OCI-LY7 (cell line): ENCODE results near the gene OR6J1. TPM values are rescaled to one million over a fixed set of nuclear protein-coding genes. Genes with fewer than 3 reads are reported as not detected.

ENCODE experiments used
- BruUV-seq: library from RNA; stranded (reverse); fragments of 400-500 nt; replicated peaks from 2 replicates; lab custom pipeline; 2021; lab: Mats Ljungman, UMichigan
- CTCF ChIA-PET: fragments of 300-600 bp; sonication (Branson Sonifier 250); formaldehyde crosslinking; loops from one replicate; lab custom pipeline; 2022; ENCODE audit warnings: antibody characterized with exemption; ENCODE audit not compliant: unreplicated experiment; lab: Charles Lee
- POLR2A ChIA-PET: fragments of 300-600 bp; sonication (Branson Sonifier 250); formaldehyde crosslinking; loops from one replicate; lab custom pipeline; 2022; ENCODE audit warnings: antibody characterized with exemption; lab: Charles Lee
- DNase-seq: peaks from one replicate; pipeline ENCODE4 v3.0.0-alpha.2; 2015; ENCODE audit warnings: low spot score
- H2AFZ ChIP-seq: fragments of 200-600 bp; sonication (generic), shearing (Covaris generic); 2 replicates; pipeline ENCODE4 v1.6.1; 2014; ENCODE audit warnings: mild to moderate bottlenecking, antibody characterized with exemption, low read length, moderate library complexity
- H3K27ac ChIP-seq: fragments of 200-600 bp; sonication (generic); 2 replicates; pipeline ENCODE4 v1.5.1; 2014; ENCODE audit warnings: mixed run types, low read depth, mild to moderate bottlenecking, moderate library complexity, low read length, inconsistent platforms; ENCODE audit not compliant: poor library complexity, severe bottlenecking
- H3K36me3 ChIP-seq: fragments of 200-600 bp; sonication (generic); 2 replicates; pipeline ENCODE4 v1.6.1; 2014; ENCODE audit warnings: mild to moderate bottlenecking, antibody characterized with exemption, low read length, moderate library complexity, mixed read lengths; ENCODE audit not compliant: insufficient read depth
- H3K4me1 ChIP-seq: fragments of 200-600 bp; sonication (generic); 2 replicates; pipeline ENCODE4 v1.5.1; 2014; ENCODE audit warnings: mild to moderate bottlenecking, low read length; ENCODE audit not compliant: insufficient read depth, poor library complexity, severe bottlenecking
- H3K4me2 ChIP-seq: fragments of 200-600 bp; sonication (generic); 2 replicates; pipeline ENCODE4 v1.6.1; 2014; ENCODE audit warnings: mild to moderate bottlenecking, low read length
- H3K4me3 ChIP-seq: fragments of 200-600 bp; sonication (generic); 2 replicates; pipeline ENCODE4 v1.5.1; 2014; ENCODE audit warnings: mild to moderate bottlenecking, low read depth, low read length; ENCODE audit not compliant: poor library complexity, severe bottlenecking
- H3K79me2 ChIP-seq: fragments of 200-600 bp; sonication (generic); 2 replicates; pipeline ENCODE4 v1.6.1; 2016; ENCODE audit warnings: low read depth, mild to moderate bottlenecking, low read length, moderate library complexity, mixed read lengths; ENCODE audit not compliant: insufficient read depth
- H3K9me2 ChIP-seq: fragments of 200-600 bp; sonication (generic); 2 replicates; pipeline ENCODE4 v1.6.1; 2016; ENCODE audit warnings: mild to moderate bottlenecking, low read length, mixed read lengths; ENCODE audit not compliant: insufficient read depth
- H3K9me3 ChIP-seq: fragments of 200-600 bp; sonication (generic); 2 replicates; pipeline ENCODE4 v1.6.1; 2014; ENCODE audit warnings: mild to moderate bottlenecking, mixed run types, low read length, mixed read lengths
- H4K20me1 ChIP-seq: fragments of 200-600 bp; sonication (generic); 2 replicates; pipeline ENCODE4 v1.6.1; 2014; ENCODE audit warnings: mild to moderate bottlenecking, antibody characterized with exemption, low read length, moderate library complexity, mixed read lengths; ENCODE audit not compliant: insufficient read depth
- EZH2phosphoT487 ChIP-seq: fragments of 200-600 bp; sonication (generic); IDR thresholded peaks from 2 replicates; pipeline ENCODE4 v1.6.1; 2018; ENCODE audit warnings: low read depth, borderline replicate concordance, mild to moderate bottlenecking, mixed run types, antibody characterized with exemption, low read length, moderate library complexity, mixed read lengths
- intact Hi-C: fragments of 100-400 bp; cut with micrococcal nuclease; formaldehyde crosslinking; loops from one replicate; pipeline ENCODE4 v1.10.0; 2022; ENCODE audit not compliant: unreplicated experiment
- total RNA-seq, 2 experiments: library from RNA; depleted of rRNA in 1 of 2; stranded (reverse); fragments of >200 nt in 1 of 2; shearing (Covaris generic) in 1 of 2; gene quantifications; 2 replicates each; pipeline ENCODE4 v1.2.3, GENCODE V29; 2014 to 2022
- TF ChIP-seq, protein P1 (sequence below): fragments of 200-600 bp; sonication (generic); conservative IDR thresholded peaks from 2 replicates; pipeline ENCODE4 v1.5.1; 2014; ENCODE audit warnings: mild to moderate bottlenecking, antibody characterized with exemption, low read length, moderate library complexity, mixed read lengths

Gene OR6J1
- total RNA-seq, 2 experiments from 2014 or later = not detected

DNA sequence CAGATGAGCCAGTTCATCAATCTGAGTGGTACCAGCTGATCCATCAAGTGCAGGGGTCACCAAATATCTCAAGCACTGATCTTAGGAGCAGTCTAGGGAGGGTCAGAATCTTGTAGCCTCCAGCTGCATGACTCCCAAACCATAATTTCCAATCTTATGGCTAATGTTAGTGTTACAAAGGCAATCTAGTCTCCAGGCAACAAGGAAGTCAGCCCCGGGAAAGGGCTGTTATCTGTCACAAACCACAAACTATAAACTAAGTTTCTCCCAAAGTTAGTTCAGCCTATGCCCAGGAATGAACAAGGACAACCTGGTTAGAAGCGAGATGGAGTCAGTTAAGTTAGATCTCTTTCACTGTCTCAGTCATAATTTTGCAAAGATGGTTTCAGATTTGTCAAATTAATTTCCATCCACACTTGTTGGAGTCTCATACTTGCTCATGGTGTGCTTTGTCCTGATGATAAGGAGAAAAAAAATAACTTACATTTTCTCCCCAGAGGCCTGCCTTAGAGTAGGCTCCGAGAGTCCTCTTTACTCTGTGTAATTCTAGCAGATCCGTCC is 49.9 kb downstream of the OR6J1 start:
- BruUV-seq = no TSS peak
- POLR2A ChIA-PET = interaction anchor here (1.1 kb wide), 1 partner anchor 10 kb away, joined by 3 read pairs; no protein-coding TSS in a partner anchor
- Histone ChIP-seq H4K20me1 (no peaks in the 10 kb centered on the region), H3K4me2 (no peak overlapping the region), H3K4me3 (no peak overlapping the region), H3K9me2 (no peaks in the 10 kb centered on the region), H3K4me1 (peaks cover 34% of the 10 kb centered on the region), H2AFZ (peak overlapping the region; percentile 12; the same call in 1 of the 2 replicates), H3K79me2 (no peaks in the 10 kb centered on the region), H3K9me3 (no peaks in the 10 kb centered on the region), H3K36me3 (no peaks in the 10 kb centered on the region), H3K27ac (no peak overlapping the region)
- DNase-seq = no peak
- TF ChIP-seq, protein P1, sequence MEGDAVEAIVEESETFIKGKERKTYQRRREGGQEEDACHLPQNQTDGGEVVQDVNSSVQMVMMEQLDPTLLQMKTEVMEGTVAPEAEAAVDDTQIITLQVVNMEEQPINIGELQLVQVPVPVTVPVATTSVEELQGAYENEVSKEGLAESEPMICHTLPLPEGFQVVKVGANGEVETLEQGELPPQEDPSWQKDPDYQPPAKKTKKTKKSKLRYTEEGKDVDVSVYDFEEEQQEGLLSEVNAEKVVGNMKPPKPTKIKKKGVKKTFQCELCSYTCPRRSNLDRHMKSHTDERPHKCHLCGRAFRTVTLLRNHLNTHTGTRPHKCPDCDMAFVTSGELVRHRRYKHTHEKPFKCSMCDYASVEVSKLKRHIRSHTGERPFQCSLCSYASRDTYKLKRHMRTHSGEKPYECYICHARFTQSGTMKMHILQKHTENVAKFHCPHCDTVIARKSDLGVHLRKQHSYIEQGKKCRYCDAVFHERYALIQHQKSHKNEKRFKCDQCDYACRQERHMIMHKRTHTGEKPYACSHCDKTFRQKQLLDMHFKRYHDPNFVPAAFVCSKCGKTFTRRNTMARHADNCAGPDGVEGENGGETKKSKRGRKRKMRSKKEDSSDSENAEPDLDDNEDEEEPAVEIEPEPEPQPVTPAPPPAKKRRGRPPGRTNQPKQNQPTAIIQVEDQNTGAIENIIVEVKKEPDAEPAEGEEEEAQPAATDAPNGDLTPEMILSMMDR = 0 out of 2 replicates have a peak, but pooled peaks have one; percentile 11
- no peak for TF ChIP-seq EZH2phosphoT487
- intact Hi-C loops = no loop called here
- CTCF ChIA-PET = no interaction called here

DNA sequence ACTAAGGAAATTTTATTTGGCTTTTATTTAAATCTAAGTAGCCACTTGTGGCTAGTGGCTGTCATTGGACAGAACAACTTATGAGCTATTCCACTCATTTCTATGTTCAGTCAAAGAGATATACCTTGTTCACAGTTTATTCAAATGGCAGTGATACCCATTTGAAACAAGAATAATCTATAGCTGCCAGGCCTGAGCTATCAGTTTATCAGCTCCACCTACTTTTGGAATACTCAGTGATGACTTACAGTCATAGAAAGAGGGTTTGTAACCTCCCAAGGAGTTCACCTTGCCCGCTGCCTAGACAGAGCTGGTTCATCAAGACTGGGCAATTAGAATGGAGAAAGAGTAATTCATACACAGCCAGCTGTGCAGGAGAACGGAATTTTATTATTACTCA is 50.6 kb downstream of the OR6J1 start:
- H3K9me2 ChIP-seq = no peaks in the 10 kb centered on the region
- peaks cover 30% of the 10 kb centered on the region for H3K4me1 ChIP-seq
- ChIA-PET POLR2A (interaction anchor here (0.5 to 1.1 kb wide), 5 partner anchors 9 to 1013 kb away, joined by 3 to 4 read pairs (median 3); no protein-coding TSS in a partner anchor), CTCF (no interaction called here)
- no peaks in the 10 kb centered on the region for H3K9me3 ChIP-seq
- intact Hi-C loops = no loop called here
- H3K27ac ChIP-seq = no peak overlapping the region
- H2AFZ ChIP-seq = no peak overlapping the region; the same call in 1 of the 2 replicates
- no TSS peak for BruUV-seq
- no peak overlapping the region for H3K4me3 ChIP-seq
- no peaks in the 10 kb centered on the region for H4K20me1 ChIP-seq
- no peak overlapping the region for H3K4me2 ChIP-seq
- DNase-seq = no peak
- H3K79me2 ChIP-seq = peaks cover 2% of the 10 kb centered on the region
- no peaks in the 10 kb centered on the region for H3K36me3 ChIP-seq
- no peak for TF ChIP-seq EZH2phosphoT487
- TF ChIP-seq, protein P1 = no peak

DNA sequence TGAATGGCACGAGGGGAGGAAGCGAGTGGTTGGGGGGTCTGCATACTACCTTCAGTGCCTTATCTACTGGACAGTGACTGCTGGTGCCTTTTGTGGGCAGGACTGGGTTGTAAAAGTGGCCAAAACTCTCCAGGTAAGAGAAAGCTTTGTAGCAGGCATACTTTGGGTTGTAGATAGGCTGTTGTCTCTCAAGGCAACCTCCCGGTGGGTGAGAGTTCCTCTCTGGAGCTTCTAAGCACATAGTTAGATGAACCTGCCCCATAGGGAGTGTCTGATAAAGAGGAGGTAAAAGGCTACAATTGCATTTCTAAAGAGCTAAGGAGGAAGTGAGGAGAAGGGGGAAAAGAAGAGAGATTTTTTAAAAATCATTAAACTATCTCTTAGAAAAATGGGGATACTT is 51.0 kb downstream of the OR6J1 start:
- Histone ChIP-seq H3K27ac (no peak overlapping the region), H3K79me2 (peaks cover 7% of the 10 kb centered on the region), H4K20me1 (no peaks in the 10 kb centered on the region), H2AFZ (0 out of 2 replicates have a peak overlapping the region, but pooled peaks have one; percentile 3), H3K9me3 (no peaks in the 10 kb centered on the region), H3K9me2 (no peaks in the 10 kb centered on the region), H3K4me1 (peaks cover 31% of the 10 kb centered on the region), H3K4me2 (no peak overlapping the region), H3K4me3 (no peak overlapping the region), H3K36me3 (no peaks in the 10 kb centered on the region)
- DNase-seq = no peak
- BruUV-seq = no TSS peak
- POLR2A ChIA-PET = interaction anchor here (0.5 to 1.1 kb wide), 5 partner anchors 8 to 1012 kb away, joined by 3 to 4 read pairs (median 3); no protein-coding TSS in a partner anchor
- TF ChIP-seq EZH2phosphoT487 = no peak
- TF ChIP-seq, protein P1 = no peak
- intact Hi-C loops = no loop called here
- CTCF ChIA-PET = no interaction called here
